ENCODE measurements around the gene ICAM2. TPM values are rescaled to one million over a fixed set of nuclear protein-coding genes. Genes with fewer than 3 reads are reported as not detected.
A peak's percentile ranks its signal among the peaks of the same experiment; 100 is the strongest.

Gene ICAM2
- total RNA-seq, 1 donor from 2014 or later = 22.0 TPM

- intact Hi-C loops (cut with DNase I) = no loop called here
- peak; percentile 82 for DNase-seq (ENCODE audit: low spot score)
These were observed 58.8 kb downstream of the ICAM2 start for GRCh38 chr17:63961355-63962212.

GRCh38 chr17:63960430-63960829 lies 60.0 kb downstream of the ICAM2 start:
- intact Hi-C loops (cut with DNase I) = no loop called here
- no peak for DNase-seq (ENCODE audit: low spot score)

GRCh38 chr17:63960006-63960405 lies 60.4 kb downstream of the ICAM2 start:
- intact Hi-C loops (cut with DNase I) = no loop called here
- DNase-seq (ENCODE audit: low spot score) = no peak

GRCh38 chr17:63956296-63956920 lies 64.0 kb downstream of the ICAM2 start:
- intact Hi-C loops (cut with DNase I) = no loop called here
- DNase-seq (ENCODE audit: low spot score) = no peak

- intact Hi-C loops (cut with DNase I) = no loop called here
- no peak for DNase-seq (ENCODE audit: low spot score)
These were observed 64.6 kb downstream of the ICAM2 start for GRCh38 chr17:63955791-63956190.

- DNase-seq (ENCODE audit: low spot score) = no peak
- intact Hi-C loops (cut with DNase I) = no loop called here
These were observed 65.2 kb downstream of the ICAM2 start for GRCh38 chr17:63955232-63955631.

- no peak for DNase-seq (ENCODE audit: low spot score)
These were observed 65.9 kb downstream of the ICAM2 start for GRCh38 chr17:63954402-63955063.

More at GRCh38 chr17:63954402-63955063, 65.9 kb downstream of the ICAM2 start:
- intact Hi-C loops (cut with DNase I) = no loop called here

Other genes with a start within 250 kb of the ICAM2 start
- gene CCDC47, start 247.0 kb downstream of the ICAM2 start, total RNA-seq = 78.7 TPM
- 66.1 TPM for gene DDX42, start 246.5 kb downstream of the ICAM2 start, total RNA-seq
- 109 TPM for gene PSMC5, start 193.2 kb downstream of the ICAM2 start, total RNA-seq
- 29.9 TPM for gene FTSJ3, start 193.0 kb downstream of the ICAM2 start, total RNA-seq
- 18.8 TPM for gene SMARCD2, start 177.9 kb downstream of the ICAM2 start, total RNA-seq
- gene CSH2, start 147.0 kb downstream of the ICAM2 start, total RNA-seq = not detected
- not detected for gene GH2, start 138.7 kb downstream of the ICAM2 start, total RNA-seq
- gene CSH1, start 124.1 kb downstream of the ICAM2 start, total RNA-seq = not detected
- gene CSHL1, start 109.4 kb downstream of the ICAM2 start, total RNA-seq = not detected
- not detected for gene GH1, start 101.8 kb downstream of the ICAM2 start, total RNA-seq
- gene CD79B, start 88.3 kb downstream of the ICAM2 start, total RNA-seq = 2.7 TPM
- gene SCN4A, start 47.7 kb downstream of the ICAM2 start, total RNA-seq = 0.22 TPM
- gene PRR29, start 22.3 kb downstream of the ICAM2 start, total RNA-seq = 0.51 TPM
- 6.9 TPM for gene ERN1, start 109.5 kb upstream of the ICAM2 start, total RNA-seq
- gene TEX2, start 242.6 kb upstream of the ICAM2 start, total RNA-seq = 48.8 TPM